ENCODE measurements around the gene SLC22A17.

The SLC22A17 gene

DNA sequence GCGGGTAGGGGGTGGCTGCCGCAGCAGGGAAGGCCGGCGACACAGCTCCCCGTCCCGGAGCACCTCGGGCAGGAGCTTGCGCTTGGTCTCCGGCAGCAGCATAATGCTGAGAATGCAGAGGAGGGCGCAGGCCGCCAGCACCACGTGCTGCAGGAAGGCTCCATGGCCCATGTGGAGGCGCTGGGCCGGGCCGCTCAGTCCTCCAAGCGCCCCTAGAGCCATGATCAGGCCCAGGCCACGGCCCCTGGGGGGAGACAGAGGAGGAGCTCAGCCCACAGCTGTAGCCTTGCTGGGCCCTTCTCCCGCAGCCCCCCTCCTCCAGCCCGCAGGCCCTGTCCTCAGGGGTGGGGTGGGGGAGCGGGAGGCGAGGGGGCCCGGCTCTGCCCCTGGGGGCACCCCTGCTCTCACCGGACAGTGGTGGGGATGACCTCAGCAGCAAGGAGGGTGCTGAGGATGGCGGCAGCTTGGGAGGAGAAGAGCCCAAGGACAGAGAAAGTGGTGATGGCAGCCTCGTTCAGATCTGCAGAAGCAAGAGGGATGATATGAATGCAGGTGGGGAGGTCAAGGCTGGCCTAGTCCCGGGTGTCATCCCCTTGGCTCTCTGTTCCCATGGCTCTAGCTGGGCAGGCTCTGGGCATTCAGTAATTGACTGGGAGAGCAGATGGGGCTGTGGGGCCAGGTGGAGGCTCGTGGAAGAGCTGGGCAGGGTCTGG is 5.8 kb downstream of the SLC22A17 start:
- TF ChIP-seq LEF1 (IDR thresholded peaks at IDR 0.05; ENCODE audit: borderline replicate concordance) (no peak), FOXK2 (IDR thresholded peaks at IDR 0.05) (no peak), ELF4 (IDR thresholded peaks at IDR 0.05) (no peak), TARDBP (IDR thresholded peaks at IDR 0.05) (no peak), NFRKB (IDR thresholded peaks at IDR 0.05) (no peak), L3MBTL2 (conservative IDR thresholded peaks at IDR 0.05) (no peak), HDGF (IDR thresholded peaks at IDR 0.05; ENCODE audit: borderline replicate concordance) (no peak)
- CTCF ChIA-PET = interaction anchor here (2.3 kb wide), 1 partner anchor 13 kb away, joined by 8 read pairs; no protein-coding TSS in a partner anchor
- POLR2A ChIA-PET = interaction anchor here (1.8 kb wide), 1 partner anchor 26 kb away, joined by 11 read pairs; the partner anchor contains the start of gene PABPN1
- DNase-seq (ENCODE audit: extremely low spot score) = no peak

DNA sequence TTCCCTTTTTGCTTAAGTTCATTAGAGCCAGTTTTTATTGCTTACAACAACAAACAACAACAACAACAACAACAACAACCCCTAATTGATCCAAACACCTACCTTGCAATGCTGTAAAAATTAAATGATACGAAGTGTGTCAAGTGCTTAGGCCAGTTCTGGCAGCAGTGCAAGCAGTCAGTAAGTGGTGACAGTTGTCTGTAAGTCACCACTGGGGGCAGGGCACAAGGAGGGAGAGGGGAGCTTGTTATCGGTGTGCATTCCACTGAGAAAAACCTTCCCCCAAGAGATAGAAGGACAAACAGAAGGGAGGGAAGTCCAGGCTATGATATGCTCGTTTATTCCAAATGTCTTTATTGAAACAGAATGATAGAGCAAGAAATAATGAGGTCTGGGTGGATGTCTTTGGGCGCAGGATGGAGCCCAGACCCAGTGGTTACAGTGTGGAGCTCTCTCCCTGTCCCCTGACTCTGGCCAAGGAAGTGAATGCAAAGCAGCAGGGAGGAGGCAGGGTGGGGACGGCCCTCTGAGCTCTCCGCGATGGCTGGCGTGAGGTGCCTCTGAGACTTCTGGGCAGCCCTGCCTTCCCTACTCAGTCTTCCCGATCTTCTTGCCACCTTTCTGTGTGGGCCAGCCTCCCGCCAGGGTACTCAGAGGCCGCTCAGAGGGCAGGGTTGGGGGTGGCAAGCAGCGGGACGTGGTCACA is 6.5 kb downstream of the SLC22A17 start:
- ChIA-PET POLR2A (interaction anchor here (1.1 to 1.8 kb wide), 2 partner anchors 25 to 251 kb away, joined by 3 to 11 read pairs; partner anchors contain the start of genes ACIN1, C14orf119 and PABPN1), CTCF (interaction anchor here (0.9 to 2.3 kb wide), 3 partner anchors 14 to 37 kb away, joined by 3 to 8 read pairs (median 5); no protein-coding TSS in a partner anchor)
- no peak for DNase-seq (ENCODE audit: extremely low spot score)
- TF ChIP-seq LEF1 (IDR thresholded peaks at IDR 0.05; ENCODE audit: borderline replicate concordance) = no peak

DNA sequence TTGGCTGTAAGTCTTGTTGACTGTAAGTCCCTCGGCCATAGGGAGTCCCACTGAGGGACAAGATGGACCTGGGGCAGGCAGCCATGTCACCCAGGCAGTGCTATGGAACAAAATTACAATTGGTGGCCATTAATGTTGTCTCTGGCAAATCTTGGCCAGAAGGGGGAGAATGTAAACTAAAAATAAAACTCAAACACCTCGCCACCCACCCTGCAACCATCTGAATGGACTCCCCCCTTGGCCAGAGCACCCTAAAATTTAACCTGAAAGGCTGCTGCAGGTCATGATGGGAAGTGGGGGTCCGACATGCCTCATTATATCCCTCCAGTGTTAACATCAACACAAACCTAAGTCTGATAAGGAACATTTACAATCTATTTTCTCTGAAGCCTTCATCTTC is 8.2 kb downstream of the SLC22A17 start:
- POLR2A ChIA-PET = interaction anchor here (1.0 kb wide), 1 partner anchor 17 kb away, joined by 3 read pairs; no protein-coding TSS in a partner anchor
- DNase-seq (ENCODE audit: extremely low spot score) = no peak
- CTCF ChIA-PET = interaction anchor here (1.6 kb wide), 1 partner anchor 16 kb away, joined by 3 read pairs; no protein-coding TSS in a partner anchor
- TF ChIP-seq HDGF (IDR thresholded peaks at IDR 0.05; ENCODE audit: borderline replicate concordance) (no peak), ELF4 (IDR thresholded peaks at IDR 0.05) (no peak), FOXA1 (IDR thresholded peaks at IDR 0.05) (no peak), LEF1 (IDR thresholded peaks at IDR 0.05; ENCODE audit: borderline replicate concordance) (no peak), FOXM1 (IDR thresholded peaks at IDR 0.05; ENCODE audit: borderline replicate concordance) (no peak), ZNF384 (IDR thresholded peaks at IDR 0.05) (no peak), TARDBP (IDR thresholded peaks at IDR 0.05) (no peak), FOXK2 (IDR thresholded peaks at IDR 0.05) (no peak), L3MBTL2 (conservative IDR thresholded peaks at IDR 0.05) (no peak), SP1 (IDR thresholded peaks at IDR 0.05) (no peak), ARNT (IDR thresholded peaks at IDR 0.05) (no peak), CTBP1 (IDR thresholded peaks at IDR 0.05; ENCODE audit: borderline replicate concordance) (no peak), SUZ12 (IDR thresholded peaks at IDR 0.05) (no peak), NFRKB (IDR thresholded peaks at IDR 0.05) (no peak), BHLHE40 (IDR thresholded peaks at IDR 0.05; ENCODE audit: borderline replicate concordance) (no peak)
- TF ChIP-seq, protein P1, sequence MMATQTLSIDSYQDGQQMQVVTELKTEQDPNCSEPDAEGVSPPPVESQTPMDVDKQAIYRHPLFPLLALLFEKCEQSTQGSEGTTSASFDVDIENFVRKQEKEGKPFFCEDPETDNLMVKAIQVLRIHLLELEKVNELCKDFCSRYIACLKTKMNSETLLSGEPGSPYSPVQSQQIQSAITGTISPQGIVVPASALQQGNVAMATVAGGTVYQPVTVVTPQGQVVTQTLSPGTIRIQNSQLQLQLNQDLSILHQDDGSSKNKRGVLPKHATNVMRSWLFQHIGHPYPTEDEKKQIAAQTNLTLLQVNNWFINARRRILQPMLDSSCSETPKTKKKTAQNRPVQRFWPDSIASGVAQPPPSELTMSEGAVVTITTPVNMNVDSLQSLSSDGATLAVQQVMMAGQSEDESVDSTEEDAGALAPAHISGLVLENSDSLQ (IDR thresholded peaks at IDR 0.05) = no peak

DNA sequence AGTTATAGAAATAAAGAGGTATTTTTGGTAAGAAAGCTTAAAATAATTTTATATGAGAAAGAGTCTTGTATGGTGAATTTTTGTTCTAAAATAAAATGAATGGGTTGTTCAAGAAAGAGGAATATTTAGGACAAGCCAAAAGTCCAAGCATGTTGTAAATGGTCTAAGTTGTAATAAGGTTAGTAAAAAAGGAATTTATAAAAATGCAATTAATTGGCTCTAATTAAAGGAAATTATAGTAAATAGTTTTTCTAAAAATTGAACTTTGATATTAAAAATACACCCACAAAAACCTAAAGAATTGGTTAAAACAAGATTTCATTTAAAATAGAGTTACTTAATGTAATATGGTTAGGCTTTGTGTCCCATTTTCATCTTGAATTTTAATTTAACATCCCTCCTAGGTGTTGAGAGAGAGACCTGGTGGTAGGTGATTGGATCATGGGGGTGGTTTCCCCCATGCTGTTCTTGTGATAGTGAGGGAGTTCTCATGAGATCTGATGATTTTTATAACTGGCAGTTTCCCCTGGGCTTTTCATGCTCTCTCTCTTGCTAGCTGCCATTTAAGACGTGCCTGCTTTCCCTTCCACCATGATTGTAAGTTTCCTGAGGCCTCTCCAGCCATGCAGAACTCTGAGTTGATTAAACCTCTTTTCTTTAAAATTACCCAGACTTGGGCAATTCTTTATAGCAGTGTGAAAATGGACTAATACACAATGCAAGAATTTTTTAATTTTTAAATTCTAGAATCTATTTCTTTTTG is 13.0 kb downstream of the SLC22A17 start:
- no peak for DNase-seq (ENCODE audit: extremely low spot score)
- CTCF ChIA-PET = no interaction called here
- POLR2A ChIA-PET = no interaction called here
- TF ChIP-seq LEF1 (IDR thresholded peaks at IDR 0.05; ENCODE audit: borderline replicate concordance) (no peak), SUZ12 (IDR thresholded peaks at IDR 0.05) (no peak)
- TF ChIP-seq, protein P1 (IDR thresholded peaks at IDR 0.05) = no peak

DNA sequence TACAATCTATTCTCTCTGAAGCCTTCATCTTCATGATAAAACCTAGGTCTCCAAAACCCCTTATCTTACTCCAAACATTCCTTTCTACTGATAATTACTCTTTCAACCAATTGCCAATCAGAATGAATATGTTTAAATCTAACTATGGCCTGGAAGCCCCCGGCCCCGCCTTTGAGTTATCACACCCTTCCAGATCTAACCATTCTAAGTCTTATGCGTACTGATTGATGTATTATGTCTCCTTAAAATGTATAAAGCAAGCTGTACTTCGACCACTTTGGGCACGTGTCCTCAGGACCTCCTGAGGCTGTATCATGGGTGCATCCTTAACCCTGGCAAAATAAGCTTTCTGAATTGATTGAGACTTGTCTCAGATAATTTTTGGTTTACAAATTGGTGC is 17.1 kb downstream of the SLC22A17 start:
- POLR2A ChIA-PET = no interaction called here
- TF ChIP-seq HDGF (IDR thresholded peaks at IDR 0.05; ENCODE audit: borderline replicate concordance) (no peak), TARDBP (IDR thresholded peaks at IDR 0.05) (no peak), NFRKB (IDR thresholded peaks at IDR 0.05) (no peak), SP1 (IDR thresholded peaks at IDR 0.05) (no peak), CTBP1 (IDR thresholded peaks at IDR 0.05; ENCODE audit: borderline replicate concordance) (no peak), FOXA1 (IDR thresholded peaks at IDR 0.05) (no peak), FOXK2 (IDR thresholded peaks at IDR 0.05) (no peak), SUZ12 (IDR thresholded peaks at IDR 0.05) (no peak), ARNT (IDR thresholded peaks at IDR 0.05) (no peak), BHLHE40 (IDR thresholded peaks at IDR 0.05; ENCODE audit: borderline replicate concordance) (no peak), FOXM1 (IDR thresholded peaks at IDR 0.05; ENCODE audit: borderline replicate concordance) (no peak), L3MBTL2 (conservative IDR thresholded peaks at IDR 0.05) (no peak), ELF4 (IDR thresholded peaks at IDR 0.05) (no peak), ZNF384 (IDR thresholded peaks at IDR 0.05) (no peak)
- TF ChIP-seq, protein P1 (IDR thresholded peaks at IDR 0.05) = no peak
- no peak for DNase-seq (ENCODE audit: extremely low spot score)
- CTCF ChIA-PET = no interaction called here

All from HEK293T (cell line).